Stomach (tissue), 9 donors: ENCODE measurements around the gene DNAH17. TPM values are rescaled to one million over a fixed set of nuclear protein-coding genes. Genes with fewer than 3 reads are reported as not detected.

Experiments
- DNase-seq, 2 donors: peaks; one replicate each; pipeline versions ENCODE4 v3.0.0 to v3.0.0-alpha.2; 2013 to 2019
- H3K27ac ChIP-seq, 5 donors: fragments of 200-600 bp in 4 of 5; sonication (generic) in 4 of 5; one replicate each; pipeline ENCODE4 v1.5.1; 2013 to 2019; ENCODE audit warnings: mild to moderate bottlenecking in 1 of 5, moderate library complexity in 1 of 5
- H3K27me3 ChIP-seq, 3 donors: fragments of 200-600 bp; sonication (generic); one replicate each; pipeline ENCODE4 v1.5.1; 2017 to 2019; ENCODE audit warnings: mixed run types in 1 of 3
- H3K36me3 ChIP-seq, 4 donors: fragments of 200-600 bp; sonication (generic); 1 replicate in 3 of 4; 2 replicates in 1 of 4; pipeline ENCODE4 v1.5.1; 2016 to 2019
- H3K4me1 ChIP-seq, 4 donors: fragments of 200-600 bp; sonication (generic); one replicate each; pipeline ENCODE4 v1.5.1; 2016 to 2019
- H3K4me3 ChIP-seq, 4 donors: fragments of 200-600 bp; sonication (generic) in 3 of 4; one replicate each; pipeline ENCODE4 v1.5.1; 2016 to 2019; ENCODE audit warnings: mild to moderate bottlenecking in 1 of 4
- H3K9me3 ChIP-seq, 4 donors: fragments of 200-600 bp; sonication (generic); one replicate each; pipeline ENCODE4 v1.5.1; 2016 to 2019
- CTCF ChIP-seq, 7 experiments: fragments of 450-650 bp in 4 of 7; fragments of 200-600 bp in 3 of 7; sonication (generic) in 3 of 7; IDR thresholded peaks; one replicate each; pipeline ENCODE4 v1.5.1; 2016 to 2019; ENCODE audit warnings: antibody characterized with exemption in 7 of 7, control low read depth in 2 of 7, mild to moderate bottlenecking in 1 of 7
- EP300 ChIP-seq: sonication (generic); formaldehyde crosslinking; IDR thresholded peaks from one replicate; pipeline ENCODE4 v1.6.1; 2017; ENCODE audit warnings: antibody characterized with exemption
- POLR2A ChIP-seq, 4 donors: fragments of 450-650 bp; IDR thresholded peaks; one replicate each; pipeline ENCODE4 v1.6.1; 2016; ENCODE audit warnings: antibody characterized with exemption in 4 of 4, control low read depth in 2 of 4, mild to moderate bottlenecking in 1 of 4, moderate library complexity in 1 of 4
- POLR2AphosphoS5 ChIP-seq, 3 donors: sonication (generic); formaldehyde crosslinking; IDR thresholded peaks; one replicate each; pipeline ENCODE4 v1.6.1; 2016; ENCODE audit warnings: antibody characterized with exemption in 3 of 3
- WGBS, 5 donors: extraction: QIAGEN DNeasy Blood & Tissue Kit in 3 of 5; methylation state at CpG; one replicate each; pipeline versions ENCODE4 v1.1.5 to v1.1.7; 2013 to 2018; 5-methylcytosine and 5-hydroxymethylcytosine counted together
- intact Hi-C: fragments of 100-400 bp; cut with DNase I; formaldehyde crosslinking; loops from one replicate; pipeline ENCODE4 v1.15.1; 2023; ENCODE audit warnings: low total_unique reads
- polyA plus RNA-seq, 3 donors: library from polyadenylated mRNA; stranded (reverse); fragments of 200-250 nt; gene quantifications; one replicate each; pipeline ENCODE4 v1.2.3, GENCODE V29; 2013
- total RNA-seq, 5 donors: library from RNA; depleted of rRNA; stranded (reverse); fragments of >200 nt; gene quantifications; one replicate each; pipeline versions ENCODE4 v1.1.0 to v1.2.3, GENCODE V29; 2014 to 2016
- donor health status: healthy with polysubstance abuse.
- donor health status: Bipolar disorder and iron deficiency.
- donor health status: healthy.

The DNAH17 gene
- total and polyA plus RNA-seq, 8 donors: 0.03 to 2.4 (median 0.45) TPM; not detected in 5

- no peak for TF ChIP-seq EP300
- TF ChIP-seq POLR2AphosphoS5 (IDR thresholded peaks at IDR 0.05): no peak
- TF ChIP-seq POLR2A (IDR thresholded peaks at IDR 0.05): no peak
- no peak for TF ChIP-seq CTCF (IDR thresholded peaks at IDR 0.05)
- Histone ChIP-seq H3K4me1 (no peaks in the 10 kb centered on the region), H3K4me3 (no peak overlapping the region), H3K27me3 (peaks cover 0 to under 1% (median 0%) of the 10 kb centered on the region in 3 donors), H3K36me3 (no peaks in the 10 kb centered on the region), H3K27ac (no peak overlapping the region), H3K9me3 (no peaks in the 10 kb centered on the region)
- DNase-seq: no peak
- WGBS, 5 donors: 49 to 82% (median 61%) methylated on average over 6 of the region's 6 CpGs
- intact Hi-C loops: no loop called here
Measured at GRCh38 chr17:78461799-78462053, 115.5 kb downstream of the DNAH17 start.

- intact Hi-C loops: no loop called here
- no peak overlapping the region for H3K4me3 ChIP-seq
- no peak overlapping the region for H3K27ac ChIP-seq
- TF ChIP-seq POLR2A (IDR thresholded peaks at IDR 0.05) (no peak), EP300 (no peak), POLR2AphosphoS5 (IDR thresholded peaks at IDR 0.05) (no peak), CTCF (IDR thresholded peaks at IDR 0.05) (no peak)
- no peaks in the 10 kb centered on the region for H3K4me1 ChIP-seq
- no peaks in the 10 kb centered on the region for H3K9me3 ChIP-seq
- WGBS, 5 donors: 86 to 89% (median 87%) methylated on average over 28 to 34 of the region's 34 CpGs
- H3K36me3 ChIP-seq: no peaks in the 10 kb centered on the region
- peaks cover 0 to 6% (median 0%) of the 10 kb centered on the region in 3 donors for H3K27me3 ChIP-seq
- no peak for DNase-seq
Measured at GRCh38 chr17:78460951-78461798, 116.0 kb downstream of the DNAH17 start.

GRCh38 chr17:78460176-78460675 is 117.0 kb downstream of the DNAH17 start:
- 72 to 81% (median 75%) methylated on average over 11 of the region's 11 CpGs for WGBS, 5 donors
- intact Hi-C loops: no loop called here
- no peaks in the 10 kb centered on the region for H3K9me3 ChIP-seq
- H3K4me3 ChIP-seq: no peak overlapping the region
- no peaks in the 10 kb centered on the region for H3K36me3 ChIP-seq
- H3K27me3 ChIP-seq: peaks cover 0 to 8% (median 0%) of the 10 kb centered on the region in 3 donors
- TF ChIP-seq EP300: no peak
- no peak for TF ChIP-seq POLR2A (IDR thresholded peaks at IDR 0.05)
- no peak for TF ChIP-seq CTCF (IDR thresholded peaks at IDR 0.05)
- TF ChIP-seq POLR2AphosphoS5 (IDR thresholded peaks at IDR 0.05): no peak
- H3K27ac ChIP-seq: no peak overlapping the region
- no peak for DNase-seq
- no peaks in the 10 kb centered on the region for H3K4me1 ChIP-seq

GRCh38 chr17:78459696-78460095 is 117.5 kb downstream of the DNAH17 start:
- no peak overlapping the region for H3K4me3 ChIP-seq
- H3K4me1 ChIP-seq: no peaks in the 10 kb centered on the region
- no peak overlapping the region for H3K27ac ChIP-seq
- DNase-seq: no peak
- intact Hi-C loops: no loop called here
- TF ChIP-seq EP300 (no peak), POLR2AphosphoS5 (IDR thresholded peaks at IDR 0.05) (no peak), POLR2A (IDR thresholded peaks at IDR 0.05) (no peak), CTCF (IDR thresholded peaks at IDR 0.05) (no peak)
- H3K9me3 ChIP-seq: no peaks in the 10 kb centered on the region
- H3K27me3 ChIP-seq: peaks cover 0 to 8% (median 0%) of the 10 kb centered on the region in 3 donors
- no peaks in the 10 kb centered on the region for H3K36me3 ChIP-seq
- 88 to 95% (median 93%) methylated on average over 17 to 21 of the region's 21 CpGs for WGBS, 5 donors
